Ishikawa (cell line): ENCODE measurements around the gene CITED1.

Source experiments
- CEBPB ChIP-seq: IDR thresholded peaks from 2 replicates; pipeline ENCODE4 v1.6.1; 2012
- CREB1 ChIP-seq: IDR thresholded peaks from 2 replicates; pipeline ENCODE4 v1.6.1; 2012; ENCODE audit warnings: low read depth
- EGR1 ChIP-seq: IDR thresholded peaks from 2 replicates; pipeline ENCODE4 v1.6.1; 2012
- EP300 ChIP-seq: IDR thresholded peaks from 2 replicates; pipeline ENCODE4 v1.6.1; 2012; ENCODE audit warnings: borderline replicate concordance
- FOXM1 ChIP-seq: IDR thresholded peaks from 2 replicates; pipeline ENCODE4 v1.6.1; 2012; ENCODE audit warnings: low read depth, borderline replicate concordance
- NFIC ChIP-seq: IDR thresholded peaks from 2 replicates; pipeline ENCODE4 v1.6.1; 2012
- RAD21 ChIP-seq: IDR thresholded peaks from 2 replicates; pipeline ENCODE4 v1.6.1; 2012; ENCODE audit warnings: low read depth
- REST ChIP-seq: IDR thresholded peaks from 2 replicates; pipeline ENCODE4 v1.6.1; 2012; ENCODE audit warnings: low read depth, mild to moderate bottlenecking
- TAF1 ChIP-seq: IDR thresholded peaks from 2 replicates; pipeline ENCODE4 v1.6.1; 2012; ENCODE audit warnings: low read depth, mild to moderate bottlenecking
- TCF12 ChIP-seq: IDR thresholded peaks from 2 replicates; pipeline ENCODE4 v1.6.1; 2012; ENCODE audit warnings: low read depth
- TEAD4 ChIP-seq: IDR thresholded peaks from 2 replicates; pipeline ENCODE4 v1.6.1; 2012
- USF1 ChIP-seq: IDR thresholded peaks from 2 replicates; pipeline ENCODE4 v1.6.1; 2012
- YY1 ChIP-seq: IDR thresholded peaks from 2 replicates; pipeline ENCODE4 v1.6.1; 2012; ENCODE audit warnings: low read depth
- ZBTB7A ChIP-seq: IDR thresholded peaks from 2 replicates; pipeline ENCODE4 v1.6.1; 2012; ENCODE audit warnings: low read depth
- TF ChIP-seq, protein P1 (sequence below): IDR thresholded peaks from 2 replicates; pipeline ENCODE4 v1.6.1; 2012

CITED1 gene

DNA sequence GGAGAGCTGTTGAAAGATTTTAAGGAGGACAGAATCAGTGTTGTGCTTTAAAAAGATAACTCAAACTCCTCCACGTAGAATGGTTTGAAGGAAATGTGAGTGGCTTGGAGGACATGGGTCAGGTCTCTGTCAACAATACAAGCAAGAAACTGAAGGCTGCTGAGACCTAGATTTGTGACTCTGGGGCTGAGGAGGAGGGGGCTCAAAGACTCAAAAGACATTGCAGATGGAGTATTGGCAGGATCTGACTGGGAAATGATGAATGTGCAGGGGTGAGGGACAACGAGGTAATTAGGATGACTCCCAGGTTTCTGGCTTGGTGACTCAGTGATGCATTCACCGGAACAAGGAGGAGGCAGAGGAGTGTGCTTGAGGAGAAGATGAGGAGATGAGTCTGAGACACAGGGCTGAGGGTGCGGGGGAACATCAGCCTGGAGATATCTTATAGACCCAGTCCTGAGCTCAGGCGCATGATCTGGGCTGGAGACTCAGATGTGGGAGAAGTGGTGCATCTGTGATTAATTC lies 25.3 kb downstream of the CITED1 start:
- TF ChIP-seq RAD21 (no peak), ZBTB7A (no peak), CEBPB (no peak), TCF12 (no peak), TAF1 (no peak), FOXM1 (no peak), USF1 (no peak), REST (no peak), NFIC (no peak), CREB1 (no peak), TEAD4 (no peak), EGR1 (no peak), EP300 (no peak), YY1 (no peak)
- TF ChIP-seq, protein P1, sequence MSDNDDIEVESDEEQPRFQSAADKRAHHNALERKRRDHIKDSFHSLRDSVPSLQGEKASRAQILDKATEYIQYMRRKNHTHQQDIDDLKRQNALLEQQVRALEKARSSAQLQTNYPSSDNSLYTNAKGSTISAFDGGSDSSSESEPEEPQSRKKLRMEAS: no peak

DNA sequence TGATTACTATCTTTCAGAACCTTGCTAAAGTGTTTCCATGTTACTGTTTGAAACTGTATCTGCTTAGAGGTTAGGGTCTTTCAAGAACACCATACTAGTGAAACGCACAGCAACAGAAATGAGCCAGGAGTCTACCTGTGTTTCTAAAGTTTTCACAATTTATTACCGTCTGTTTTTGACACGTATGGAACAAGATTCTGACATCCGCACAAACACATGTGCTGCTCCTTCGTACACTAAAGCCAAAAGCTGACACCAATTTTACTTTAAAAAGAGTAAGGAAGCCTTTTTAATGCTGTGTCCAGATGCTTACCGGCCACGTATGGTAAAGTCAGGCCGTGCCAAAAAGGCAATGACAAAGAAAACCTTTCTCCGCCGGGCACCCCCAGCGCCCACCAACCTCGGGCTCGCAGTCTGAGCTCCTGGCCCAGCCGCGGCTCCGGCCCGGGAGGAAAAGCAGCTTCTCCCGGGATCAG lies 29.2 kb downstream of the CITED1 start:
- TF ChIP-seq FOXM1: no peak
- TF ChIP-seq CEBPB: no peak
- TF ChIP-seq CREB1: no peak
- no peak for TF ChIP-seq ZBTB7A
- TF ChIP-seq, protein P1: no peak
- TF ChIP-seq YY1: no peak
- no peak for TF ChIP-seq NFIC
- no peak for TF ChIP-seq EP300
- no peak for TF ChIP-seq REST
- TF ChIP-seq EGR1: no peak
- no peak for TF ChIP-seq RAD21
- TF ChIP-seq USF1: no peak

DNA sequence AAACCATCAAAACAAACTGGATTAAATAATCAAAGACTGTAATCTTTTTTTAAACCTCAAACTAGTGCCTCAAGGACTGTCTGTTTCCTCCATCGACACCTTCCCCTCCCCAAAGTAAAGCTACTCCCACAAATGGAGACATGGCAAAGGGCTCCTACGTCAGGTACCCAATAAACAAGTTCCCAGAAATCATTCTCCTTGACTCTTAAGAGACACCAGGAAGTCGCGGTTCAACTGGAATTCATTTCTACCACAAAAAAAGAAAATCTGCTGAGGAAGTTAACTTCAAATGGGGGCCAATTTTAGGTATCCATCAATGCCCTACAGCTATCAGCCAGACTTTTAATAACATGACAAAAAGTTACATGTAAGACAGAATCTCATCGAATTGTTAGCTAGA lies 31.2 kb downstream of the CITED1 start:
- TF ChIP-seq, protein P1: no peak
- TF ChIP-seq YY1 (no peak), TAF1 (no peak), USF1 (no peak), NFIC (no peak), TCF12 (no peak), CREB1 (no peak), ZBTB7A (no peak), CEBPB (no peak), EGR1 (no peak), RAD21 (no peak), REST (no peak), FOXM1 (no peak), TEAD4 (no peak), EP300 (no peak)

DNA sequence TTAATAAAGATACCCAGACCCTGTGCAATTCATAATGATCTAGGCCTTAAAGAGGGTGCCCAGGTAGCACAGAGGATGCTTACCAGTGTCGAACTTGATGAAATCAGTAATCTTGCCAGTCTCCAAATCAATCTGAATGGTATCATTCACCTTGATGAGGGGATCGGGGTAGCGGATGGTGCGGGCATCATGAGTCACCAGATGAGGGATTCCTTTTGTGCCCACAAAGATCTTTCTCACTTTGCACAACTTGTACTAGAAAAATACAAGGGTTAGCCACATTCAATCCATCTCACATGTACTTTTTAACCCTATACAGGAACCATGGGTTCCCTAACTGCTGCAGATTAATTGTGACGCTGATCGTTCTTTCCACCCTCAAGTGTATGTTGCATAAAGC lies 32.0 kb downstream of the CITED1 start:
- no peak for TF ChIP-seq CREB1
- no peak for TF ChIP-seq ZBTB7A
- no peak for TF ChIP-seq YY1
- no peak for TF ChIP-seq CEBPB
- no peak for TF ChIP-seq REST
- no peak for TF ChIP-seq USF1
- TF ChIP-seq, protein P1: no peak
- no peak for TF ChIP-seq TEAD4
- no peak for TF ChIP-seq TCF12
- no peak for TF ChIP-seq FOXM1
- no peak for TF ChIP-seq TAF1
- no peak for TF ChIP-seq NFIC
- no peak for TF ChIP-seq EGR1
- no peak for TF ChIP-seq EP300
- TF ChIP-seq RAD21: no peak
